ENCODE data around the gene SIGMAR1. TPM values are rescaled to one million over a fixed set of nuclear protein-coding genes. Genes with fewer than 3 reads are reported as not detected.

Gene SIGMAR1
- 10 to 100 TPM; 66.7 to 66.9 TPM for total RNA-seq

DNA sequence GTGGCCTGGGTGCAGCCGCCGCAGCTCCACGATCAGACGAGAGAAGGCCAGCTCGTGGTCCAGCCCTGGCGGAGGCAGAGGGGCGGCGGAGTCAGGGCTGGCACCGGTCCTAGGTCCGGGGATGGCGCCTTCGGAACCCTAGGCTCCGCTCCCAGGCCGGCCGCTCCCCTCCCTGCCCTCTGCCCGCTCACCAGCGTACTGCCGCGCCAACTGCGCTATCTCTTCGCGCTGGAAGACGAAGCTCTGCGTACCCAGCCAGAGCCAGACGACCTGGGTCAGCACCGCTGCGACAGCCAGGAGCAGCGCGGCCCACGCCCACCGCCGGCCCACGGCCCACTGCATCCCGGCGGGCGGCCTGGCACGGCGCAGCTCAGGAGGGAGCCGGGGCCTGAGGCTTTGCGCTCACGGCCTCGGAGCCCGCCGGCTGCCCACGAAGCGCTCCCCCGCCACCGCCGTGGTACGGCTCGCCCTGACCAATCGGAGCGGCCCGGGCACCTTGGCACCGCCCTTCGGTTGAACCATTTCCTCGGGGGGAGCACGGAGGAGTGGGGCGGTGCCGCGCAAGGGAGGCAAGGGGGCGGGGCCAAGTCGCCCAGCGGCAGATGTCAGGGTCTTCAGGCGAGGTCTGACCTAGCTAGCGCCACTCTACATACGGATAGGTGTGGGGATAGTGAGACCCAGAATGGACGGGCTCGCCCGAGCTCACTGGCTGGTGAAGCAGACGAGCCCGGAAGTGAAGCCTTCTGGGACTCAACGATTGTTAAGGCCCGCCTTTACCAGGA is at the start of gene SIGMAR1:
Gene SIGMAR1 (minus strand): TSS at position 432 of the 782 bp plus-strand sequence. CDS start 90 bp downstream, at position 342.
- H3K27ac Mint-ChIP-seq: peak within 1 kb of the TSS; percentile 87
- no peaks in the 10 kb centered on the region for H3K9me3 Mint-ChIP-seq (ENCODE audit: insufficient read depth)
- H3K4me1 Mint-ChIP-seq (ENCODE audit: low read depth): peaks cover 38% of the 10 kb centered on the region
- H3K4me3 Mint-ChIP-seq: peak within 1 kb of the TSS; percentile 85
- ChIA-PET CTCF (interaction anchor here (1.0 to 9.0 kb wide), 16 partner anchors 8 to 234 kb away, joined by 3 to 171 read pairs (median 5); partner anchors contain the start of genes CCL27, DCTN3, GALT and RPP25L), POLR2A (interaction anchor here (0.7 to 2.9 kb wide), 12 partner anchors 9 to 27 kb away, joined by 3 to 45 read pairs (median 6); partner anchors contain the start of genes CCL27, DCTN3, GALT and RPP25L)
- DNase-seq (peak; percentile 94), ATAC-seq (peak; percentile 91)
- no peaks in the 10 kb centered on the region for H3K27me3 Mint-ChIP-seq (ENCODE audit: low read depth)
- H3K36me3 Mint-ChIP-seq (ENCODE audit: low read depth): peaks cover 19% of the 10 kb centered on the region

DNA sequence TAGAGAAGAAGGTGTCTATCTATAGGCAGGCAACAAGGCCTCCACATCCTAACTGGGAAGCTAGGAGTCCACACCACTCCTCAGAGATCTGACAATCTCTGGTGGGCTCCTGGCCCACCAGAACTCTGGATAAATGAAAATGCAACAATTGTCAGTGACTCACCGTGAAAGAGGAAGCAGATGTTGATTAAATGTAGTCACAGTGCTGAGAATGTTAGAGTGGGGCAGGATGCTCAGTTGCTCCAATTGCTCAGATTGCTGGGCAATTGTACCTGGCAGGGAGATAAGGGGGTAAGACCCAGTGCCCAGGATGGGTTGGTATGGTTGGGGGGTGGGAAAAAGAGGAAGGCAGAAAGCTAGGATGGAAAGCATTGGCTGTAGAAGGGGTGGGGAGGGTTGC is 49.1 kb upstream of the SIGMAR1 start:
- DNase-seq (no peak), ATAC-seq (no peak)
- ChIA-PET POLR2A (interaction anchor here (1.2 kb wide), 1 partner anchor 16 kb away, joined by 4 read pairs; no protein-coding TSS in a partner anchor), CTCF (interaction anchor here (0.7 to 3.0 kb wide), 3 partner anchors 8 to 83 kb away, joined by 3 to 12 read pairs (median 3); no protein-coding TSS in a partner anchor)
- Mint-ChIP-seq H3K9me3 (ENCODE audit: insufficient read depth) (no peaks in the 10 kb centered on the region), H3K4me1 (ENCODE audit: low read depth) (no peaks in the 10 kb centered on the region), H3K4me3 (no peak overlapping the region), H3K27ac (no peak overlapping the region), H3K36me3 (ENCODE audit: low read depth) (no peaks in the 10 kb centered on the region), H3K27me3 (ENCODE audit: low read depth) (no peaks in the 10 kb centered on the region)

DNA sequence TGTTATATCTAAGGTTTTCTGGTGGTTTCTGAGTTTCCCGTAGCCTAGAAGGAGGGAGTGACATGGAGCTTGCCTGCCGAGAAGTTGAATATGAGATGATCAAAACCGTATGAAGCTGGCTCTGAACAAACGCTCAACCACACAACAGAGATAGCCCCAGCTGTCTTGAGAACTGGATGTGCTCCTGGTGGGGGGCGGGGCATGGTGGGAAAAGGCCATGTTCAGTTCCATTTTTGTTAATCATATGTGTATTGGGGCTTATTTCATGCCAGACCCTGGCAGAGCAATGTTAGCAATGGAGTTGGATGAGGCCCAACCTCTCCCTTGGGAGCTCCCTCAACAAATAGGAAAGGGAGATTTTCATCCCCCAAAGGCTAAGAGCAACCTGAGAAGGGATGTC is 48.6 kb upstream of the SIGMAR1 start:
- H3K36me3 Mint-ChIP-seq (ENCODE audit: low read depth): no peaks in the 10 kb centered on the region
- ATAC-seq: no peak
- ChIA-PET CTCF (interaction anchor here (0.6 to 3.0 kb wide), 4 partner anchors 9 to 82 kb away, joined by 3 to 12 read pairs (median 3); no protein-coding TSS in a partner anchor), POLR2A (interaction anchor here (1.2 kb wide), 1 partner anchor 17 kb away, joined by 4 read pairs; no protein-coding TSS in a partner anchor)
- H3K4me1 Mint-ChIP-seq (ENCODE audit: low read depth): no peaks in the 10 kb centered on the region
- no peak for DNase-seq
- H3K27me3 Mint-ChIP-seq (ENCODE audit: low read depth): no peaks in the 10 kb centered on the region
- H3K9me3 Mint-ChIP-seq (ENCODE audit: insufficient read depth): no peaks in the 10 kb centered on the region
- H3K27ac Mint-ChIP-seq: no peak overlapping the region
- no peak overlapping the region for H3K4me3 Mint-ChIP-seq

DNA sequence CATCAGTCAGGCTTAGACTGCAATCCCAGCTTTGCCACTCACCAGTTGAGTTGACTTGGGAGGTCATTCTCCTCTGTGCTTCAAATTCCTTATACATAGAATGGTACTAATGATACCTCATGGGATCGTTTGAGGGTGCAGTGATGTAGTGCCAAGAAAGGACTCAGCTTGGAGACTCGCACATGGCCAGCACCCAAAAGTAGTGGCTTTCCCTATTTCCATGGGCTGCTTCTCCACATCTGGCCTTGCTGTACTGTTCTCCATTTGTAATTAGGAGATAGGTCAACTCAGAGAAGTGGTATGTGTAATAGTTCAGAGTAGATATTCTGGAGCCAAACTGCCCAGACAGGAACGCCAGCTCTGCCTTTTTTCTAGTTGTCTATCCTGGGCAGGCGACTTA is 48.0 kb upstream of the SIGMAR1 start:
- no peaks in the 10 kb centered on the region for H3K4me1 Mint-ChIP-seq (ENCODE audit: low read depth)
- ATAC-seq (no peak), DNase-seq (no peak)
- no peak overlapping the region for H3K27ac Mint-ChIP-seq
- no peaks in the 10 kb centered on the region for H3K27me3 Mint-ChIP-seq (ENCODE audit: low read depth)
- no peaks in the 10 kb centered on the region for H3K36me3 Mint-ChIP-seq (ENCODE audit: low read depth)
- ChIA-PET CTCF (interaction anchor here (0.6 to 3.0 kb wide), 3 partner anchors 17 to 82 kb away, joined by 3 to 12 read pairs (median 3); no protein-coding TSS in a partner anchor), POLR2A (interaction anchor here (1.2 kb wide), 1 partner anchor 17 kb away, joined by 4 read pairs; no protein-coding TSS in a partner anchor)
- H3K9me3 Mint-ChIP-seq (ENCODE audit: insufficient read depth): no peaks in the 10 kb centered on the region
- no peak overlapping the region for H3K4me3 Mint-ChIP-seq

DNA sequence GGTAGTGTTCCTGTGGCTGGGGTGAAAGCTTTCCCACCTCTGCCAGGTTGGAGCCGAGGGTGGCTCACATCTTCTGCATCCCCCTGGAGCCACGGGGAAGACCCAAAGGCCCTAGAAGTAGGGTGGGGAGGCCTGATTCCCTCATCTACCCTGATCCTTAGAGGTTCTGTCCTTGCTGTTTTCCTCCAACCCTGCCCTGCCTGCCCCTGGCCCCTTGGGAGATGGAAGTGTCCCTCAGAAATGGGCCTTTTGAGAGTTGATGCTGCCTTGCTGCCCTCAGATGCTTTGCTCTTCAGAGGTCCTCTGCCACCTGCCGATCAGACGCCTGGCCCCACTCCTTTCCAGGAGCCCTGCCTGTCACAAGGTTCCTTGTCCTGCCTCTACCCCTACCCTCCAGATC is 47.2 kb upstream of the SIGMAR1 start:
- Mint-ChIP-seq H3K27ac (no peak overlapping the region), H3K9me3 (ENCODE audit: insufficient read depth) (no peaks in the 10 kb centered on the region), H3K36me3 (ENCODE audit: low read depth) (no peaks in the 10 kb centered on the region), H3K4me1 (ENCODE audit: low read depth) (no peaks in the 10 kb centered on the region), H3K4me3 (no peak overlapping the region), H3K27me3 (ENCODE audit: low read depth) (no peaks in the 10 kb centered on the region)
- no peak for DNase-seq
- no peak for ATAC-seq
- ChIA-PET CTCF (interaction anchor here (3.0 kb wide), 1 partner anchor 18 kb away, joined by 12 read pairs; no protein-coding TSS in a partner anchor), POLR2A (no interaction called here)

DNA sequence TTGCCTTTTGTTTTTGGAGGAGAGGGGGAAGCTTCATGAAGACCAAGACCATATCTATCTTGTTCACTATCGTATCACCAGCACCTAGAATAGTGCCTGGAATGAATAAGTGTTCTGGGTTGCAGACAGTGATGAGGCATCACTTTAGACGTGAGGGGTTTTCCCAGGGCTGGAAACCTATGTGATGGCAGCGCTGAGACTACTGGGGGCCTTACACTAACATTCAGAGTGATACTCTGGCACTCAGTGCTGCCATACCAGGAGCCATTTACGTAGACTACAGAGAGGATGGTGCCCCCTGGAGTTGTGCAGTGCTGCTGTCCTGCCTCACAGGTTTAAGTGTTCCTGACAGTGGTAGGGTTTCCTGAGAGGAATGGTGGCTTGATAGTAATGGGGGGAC is 46.6 kb upstream of the SIGMAR1 start:
- POLR2A ChIA-PET: no interaction called here

DNA sequence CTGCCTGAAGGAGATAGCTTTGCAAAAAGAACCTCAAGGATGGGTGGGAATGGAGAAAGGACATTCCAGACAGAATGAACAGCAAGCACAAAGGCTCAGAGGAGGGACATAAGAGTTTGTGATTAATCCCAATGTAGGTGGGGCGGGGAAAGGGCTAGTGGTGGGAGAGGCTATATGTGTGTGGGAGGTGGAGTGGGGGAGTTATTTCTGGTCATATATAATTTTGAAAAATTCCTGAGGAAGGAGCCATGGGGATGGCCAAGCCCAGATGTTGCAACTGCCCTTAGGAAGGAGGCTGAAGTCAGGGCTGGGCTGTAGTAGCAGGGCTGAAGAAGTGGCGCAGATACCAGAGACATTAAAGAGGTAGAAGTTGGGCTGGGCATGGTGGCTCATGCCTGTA is 38.3 kb upstream of the SIGMAR1 start:
- DNase-seq (no peak), ATAC-seq (no peak)
- H3K4me1 Mint-ChIP-seq (ENCODE audit: low read depth): no peaks in the 10 kb centered on the region
- POLR2A ChIA-PET: no interaction called here
- no peak overlapping the region for H3K4me3 Mint-ChIP-seq
- CTCF ChIA-PET: interaction anchor here (1.5 to 5.1 kb wide), 2 partner anchors 26 to 42 kb away, joined by 3 to 47 read pairs; no protein-coding TSS in a partner anchor
- H3K36me3 Mint-ChIP-seq (ENCODE audit: low read depth): no peaks in the 10 kb centered on the region
- no peak overlapping the region for H3K27ac Mint-ChIP-seq
- no peaks in the 10 kb centered on the region for H3K27me3 Mint-ChIP-seq (ENCODE audit: low read depth)
- no peaks in the 10 kb centered on the region for H3K9me3 Mint-ChIP-seq (ENCODE audit: insufficient read depth)

More for the DNA sequence above, 46.6 kb upstream of the SIGMAR1 start:
- Mint-ChIP-seq H3K4me3 (no peak overlapping the region), H3K27ac (no peak overlapping the region), H3K9me3 (ENCODE audit: insufficient read depth) (no peaks in the 10 kb centered on the region), H3K27me3 (ENCODE audit: low read depth) (no peaks in the 10 kb centered on the region), H3K36me3 (ENCODE audit: low read depth) (no peaks in the 10 kb centered on the region), H3K4me1 (ENCODE audit: low read depth) (no peaks in the 10 kb centered on the region)
- CTCF ChIA-PET: interaction anchor here (1.0 kb wide), 1 partner anchor 18 kb away, joined by 3 read pairs; no protein-coding TSS in a partner anchor
- DNase-seq (no peak), ATAC-seq (no peak)

DNA sequence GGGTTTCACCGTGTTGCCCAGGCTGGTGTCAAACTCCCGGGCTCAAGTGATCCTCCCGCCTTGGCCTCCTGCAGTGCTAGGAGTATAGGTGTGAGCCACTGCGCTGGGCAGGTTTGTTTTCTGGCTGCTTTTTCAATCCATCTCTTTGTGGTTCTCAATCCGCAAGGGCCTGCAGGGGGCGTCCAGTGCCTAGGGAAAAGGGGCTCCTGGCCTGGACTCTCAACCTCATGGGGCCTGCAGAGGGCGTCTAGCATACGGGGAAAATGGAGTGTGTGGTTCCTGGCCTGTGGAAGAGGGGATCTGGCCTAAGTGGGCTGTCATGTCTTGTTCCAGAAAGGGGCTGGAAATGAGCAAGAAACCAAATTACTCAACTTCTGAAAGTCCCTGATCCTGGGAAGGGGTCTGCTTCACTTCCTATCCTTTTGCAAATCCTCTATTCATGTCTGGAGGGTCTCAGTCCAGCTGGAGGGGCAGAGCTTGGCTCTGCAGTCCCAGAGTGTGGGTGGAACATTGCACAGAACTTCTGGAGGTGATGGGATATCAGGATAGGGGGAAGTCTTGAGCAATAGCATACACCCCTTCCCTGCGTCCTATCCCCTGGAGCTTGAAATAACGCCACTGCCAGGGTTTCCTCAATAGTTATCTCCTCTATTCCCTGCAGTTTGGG is 37.6 kb upstream of the SIGMAR1 start:
- no peaks in the 10 kb centered on the region for H3K27me3 Mint-ChIP-seq (ENCODE audit: low read depth)
- H3K9me3 Mint-ChIP-seq (ENCODE audit: insufficient read depth): no peaks in the 10 kb centered on the region
- H3K27ac Mint-ChIP-seq: no peak overlapping the region
- no peak overlapping the region for H3K4me3 Mint-ChIP-seq
- ChIA-PET CTCF (interaction anchor here (0.9 to 5.1 kb wide), 4 partner anchors 27 to 224 kb away, joined by 3 to 47 read pairs (median 4); partner anchors contain the start of gene GALT), POLR2A (no interaction called here)
- no peaks in the 10 kb centered on the region for H3K36me3 Mint-ChIP-seq (ENCODE audit: low read depth)
- no peaks in the 10 kb centered on the region for H3K4me1 Mint-ChIP-seq (ENCODE audit: low read depth)
- DNase-seq: peak; percentile 71
- ATAC-seq: peak; percentile 85

DNA sequence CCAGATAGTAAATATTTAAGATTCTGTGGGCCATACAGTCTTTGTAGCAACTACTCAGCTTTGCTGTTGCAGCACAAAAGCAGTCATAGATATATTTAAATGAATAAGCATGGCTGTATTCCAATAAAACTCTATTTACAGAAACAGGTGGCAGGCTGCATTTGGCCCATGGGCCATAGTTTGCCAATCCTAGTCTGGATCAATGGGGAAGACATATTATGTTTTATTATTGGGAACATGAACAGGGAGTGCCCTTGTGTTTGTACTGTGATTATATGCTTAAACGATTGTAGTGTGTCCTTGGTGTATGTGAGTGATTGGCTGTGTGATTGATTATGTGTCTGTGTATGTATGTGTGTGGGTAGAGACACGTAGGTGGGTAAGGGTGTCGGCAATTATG is 36.9 kb upstream of the SIGMAR1 start:
- POLR2A ChIA-PET: no interaction called here
- no peak overlapping the region for H3K4me3 Mint-ChIP-seq
- H3K9me3 Mint-ChIP-seq (ENCODE audit: insufficient read depth): peaks cover under 1% of the 10 kb centered on the region
- H3K27ac Mint-ChIP-seq: no peak overlapping the region
- H3K27me3 Mint-ChIP-seq (ENCODE audit: low read depth): no peaks in the 10 kb centered on the region
- DNase-seq (no peak), ATAC-seq (no peak)
- H3K4me1 Mint-ChIP-seq (ENCODE audit: low read depth): no peaks in the 10 kb centered on the region
- CTCF ChIA-PET: interaction anchor here (1.1 to 5.1 kb wide), 2 partner anchors 28 to 225 kb away, joined by 3 to 47 read pairs; no protein-coding TSS in a partner anchor
- peaks cover 4% of the 10 kb centered on the region for H3K36me3 Mint-ChIP-seq (ENCODE audit: low read depth)

DNA sequence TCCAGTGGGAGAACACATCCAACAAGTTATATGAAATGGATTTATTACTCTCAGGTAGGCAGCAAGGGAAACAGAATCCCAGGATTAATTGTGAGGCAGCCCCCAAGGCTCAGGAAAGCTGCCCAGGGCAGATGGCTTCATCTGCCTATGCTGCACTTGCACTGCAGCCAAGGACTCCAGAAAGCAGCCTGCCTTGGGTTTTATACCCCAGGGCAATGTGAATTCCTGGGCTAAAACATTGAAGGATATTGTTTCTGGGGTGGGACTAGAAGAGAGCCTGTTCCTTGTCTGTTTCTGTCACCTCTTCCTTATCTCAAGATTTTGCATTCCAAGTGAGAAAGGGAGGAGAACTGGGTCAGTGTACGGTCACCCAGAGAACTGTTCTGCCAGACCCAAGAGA is 33.7 kb upstream of the SIGMAR1 start:
- DNase-seq: no peak
- H3K27me3 Mint-ChIP-seq (ENCODE audit: low read depth): peaks cover 2% of the 10 kb centered on the region
- H3K4me1 Mint-ChIP-seq (ENCODE audit: low read depth): peaks cover 5% of the 10 kb centered on the region
- CTCF ChIA-PET: no interaction called here
- no peak for ATAC-seq
- POLR2A ChIA-PET: no interaction called here
- H3K4me3 Mint-ChIP-seq: no peak overlapping the region
- H3K9me3 Mint-ChIP-seq (ENCODE audit: insufficient read depth): peaks cover 5% of the 10 kb centered on the region
- peaks cover 14% of the 10 kb centered on the region for H3K36me3 Mint-ChIP-seq (ENCODE audit: low read depth)
- H3K27ac Mint-ChIP-seq: no peak overlapping the region

DNA sequence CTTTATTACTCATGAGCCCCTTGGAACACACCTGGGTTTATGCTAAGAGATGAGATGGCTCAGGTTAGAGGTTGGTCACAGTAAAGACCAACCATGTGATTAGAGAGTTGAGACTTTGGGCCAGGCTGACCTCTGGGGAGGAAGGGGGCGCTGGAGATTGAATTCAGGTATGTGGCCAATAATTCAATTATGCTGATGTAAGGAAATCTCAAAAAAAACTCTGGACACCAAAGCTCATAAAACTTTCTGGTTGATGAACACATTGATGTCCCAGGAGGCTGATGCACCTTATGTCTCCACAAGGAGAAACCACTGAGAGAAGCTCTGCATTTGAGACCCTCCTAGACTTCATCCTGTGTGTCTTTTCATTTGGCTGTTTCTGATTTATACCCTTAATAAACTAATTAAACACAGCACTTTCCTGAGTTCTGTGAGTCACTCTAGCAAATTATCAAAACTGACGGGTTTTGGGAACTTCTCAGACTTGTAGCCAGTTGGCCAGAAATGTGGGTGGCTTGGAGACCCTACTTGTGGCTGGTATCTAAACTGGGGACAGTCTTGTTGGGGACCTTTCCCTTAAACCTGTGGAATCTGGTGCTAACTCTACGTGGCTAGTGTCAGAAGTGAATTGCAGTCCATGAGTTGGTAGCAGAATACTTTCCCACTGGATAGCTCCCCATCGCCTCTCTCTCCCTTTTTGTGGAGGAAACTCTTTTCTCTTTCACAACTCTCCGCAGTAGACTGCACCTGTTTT is 32.4 kb upstream of the SIGMAR1 start:
- ATAC-seq (no peak), DNase-seq (no peak)
- peaks cover 2% of the 10 kb centered on the region for H3K27me3 Mint-ChIP-seq (ENCODE audit: low read depth)
- peaks cover 14% of the 10 kb centered on the region for H3K36me3 Mint-ChIP-seq (ENCODE audit: low read depth)
- ChIA-PET POLR2A (no interaction called here), CTCF (interaction anchor here (1.7 kb wide), 1 partner anchor 32 kb away, joined by 10 read pairs; no protein-coding TSS in a partner anchor)
- peaks cover 8% of the 10 kb centered on the region for H3K4me1 Mint-ChIP-seq (ENCODE audit: low read depth)
- peaks cover 5% of the 10 kb centered on the region for H3K9me3 Mint-ChIP-seq (ENCODE audit: insufficient read depth)
- H3K27ac Mint-ChIP-seq: no peak overlapping the region
- no peak overlapping the region for H3K4me3 Mint-ChIP-seq
